KG1 (cell line): ENCODE data around the gene E2F1.
"Not testable (repeated sequence)": the region's sequence is repeated elsewhere in the genome, so short reads cannot be mapped to it uniquely, and the experiment has no call there.

Source experiments
- DNase-seq: peaks from one replicate; lab custom pipeline; 2025; lab: John Stamatoyannopoulos, UW

The E2F1 gene

DNA sequence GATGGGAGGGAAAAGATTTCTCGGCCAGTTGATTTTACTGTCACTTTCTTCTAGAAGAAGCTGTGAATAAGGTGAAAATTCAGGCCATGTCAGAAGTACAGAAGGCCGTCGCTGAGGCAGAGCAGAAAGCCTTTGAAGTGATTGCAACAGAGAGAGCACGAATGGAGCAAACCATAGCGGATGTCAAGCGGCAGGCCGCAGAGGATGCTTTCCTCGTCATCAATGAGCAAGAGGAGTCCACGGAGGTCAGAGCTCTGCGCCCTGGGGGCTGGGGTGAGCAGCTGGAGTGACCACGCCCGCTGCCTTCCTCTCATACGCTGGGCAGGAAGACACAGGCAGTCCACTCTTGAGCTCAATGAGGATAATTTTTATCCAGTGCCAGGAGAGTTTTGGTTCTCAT is 45.9 kb downstream of the E2F1 start:
- no peak for DNase-seq

DNA sequence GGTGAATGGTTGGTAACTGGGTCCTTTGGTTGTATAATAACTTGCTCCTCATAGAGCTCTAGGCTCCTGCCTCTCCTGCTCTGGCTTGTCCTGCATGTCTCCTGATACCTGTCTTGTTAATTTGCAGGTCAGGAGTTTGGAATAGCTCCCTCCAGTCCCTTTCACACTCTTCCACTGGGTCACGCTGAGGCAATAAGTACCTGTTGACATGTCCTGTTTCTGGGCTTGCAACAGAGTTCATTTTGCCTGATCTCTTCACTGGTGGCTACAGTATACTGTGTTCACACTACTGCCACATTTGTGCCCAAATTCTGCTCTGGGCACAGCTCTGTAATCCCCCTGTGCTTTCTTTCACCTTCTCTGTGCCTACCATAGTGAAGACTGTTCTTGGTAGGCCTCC is 49.4 kb downstream of the E2F1 start:
- DNase-seq, result no peak

DNA sequence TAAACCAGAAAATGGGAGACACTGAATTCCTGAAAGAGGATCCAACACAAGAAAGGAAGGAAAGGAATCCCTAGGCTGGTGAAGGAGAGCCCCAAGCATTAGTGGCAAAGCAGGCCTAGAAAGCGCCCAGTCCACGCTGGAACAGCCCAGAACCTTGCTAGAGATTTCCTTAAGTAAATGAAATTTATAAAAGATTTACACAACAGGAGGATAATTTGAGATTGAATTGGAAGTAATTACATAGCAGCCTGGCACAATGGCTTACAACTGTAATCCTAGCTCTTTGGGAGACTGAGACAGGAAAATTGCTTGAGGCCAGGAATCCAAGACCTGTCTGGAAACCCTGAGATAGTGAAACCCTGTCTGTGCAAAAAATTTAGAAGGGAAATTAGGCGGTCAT is 50.8 kb downstream of the E2F1 start:
- no peak for DNase-seq

DNA sequence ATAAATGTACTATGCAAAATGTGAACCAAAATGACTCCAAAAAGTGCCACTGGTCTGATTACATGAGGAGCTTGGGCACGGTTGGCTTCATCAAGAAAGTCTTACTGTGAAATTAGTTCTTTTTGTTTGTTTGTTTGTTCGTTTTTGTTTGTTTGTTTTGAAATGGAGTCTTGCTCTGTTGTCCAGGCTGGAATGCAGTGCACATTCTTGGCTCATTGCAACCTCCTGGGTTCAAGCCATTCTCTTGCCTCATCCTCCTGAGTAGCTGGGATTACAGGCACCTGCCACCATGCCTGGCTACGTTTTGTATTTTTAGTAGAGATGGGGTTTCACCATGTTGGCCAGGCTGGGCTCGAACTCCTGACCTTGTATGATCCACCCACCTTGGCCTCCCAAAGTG is 54.3 kb downstream of the E2F1 start:
- not testable (repeated sequence) for DNase-seq

DNA sequence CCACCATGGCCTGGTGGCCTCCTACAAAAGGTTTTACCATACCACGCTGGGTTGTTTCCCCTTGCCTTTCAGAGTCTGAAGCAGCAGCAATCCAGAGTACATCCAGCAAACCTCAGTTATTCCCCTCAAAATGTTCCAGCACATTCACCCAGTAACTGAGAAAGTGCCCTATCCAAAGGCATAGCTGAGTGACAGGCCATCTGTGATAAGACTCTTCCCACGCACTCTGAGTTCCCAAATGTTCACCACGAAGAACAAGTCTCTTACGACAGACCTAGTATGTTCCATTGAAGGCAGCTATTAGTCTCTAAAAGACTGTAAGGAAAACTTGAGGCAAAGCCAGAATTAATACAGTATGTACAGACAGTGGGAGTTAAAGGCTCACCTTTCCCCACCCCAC is 55.7 kb downstream of the E2F1 start:
- no peak for DNase-seq

DNA sequence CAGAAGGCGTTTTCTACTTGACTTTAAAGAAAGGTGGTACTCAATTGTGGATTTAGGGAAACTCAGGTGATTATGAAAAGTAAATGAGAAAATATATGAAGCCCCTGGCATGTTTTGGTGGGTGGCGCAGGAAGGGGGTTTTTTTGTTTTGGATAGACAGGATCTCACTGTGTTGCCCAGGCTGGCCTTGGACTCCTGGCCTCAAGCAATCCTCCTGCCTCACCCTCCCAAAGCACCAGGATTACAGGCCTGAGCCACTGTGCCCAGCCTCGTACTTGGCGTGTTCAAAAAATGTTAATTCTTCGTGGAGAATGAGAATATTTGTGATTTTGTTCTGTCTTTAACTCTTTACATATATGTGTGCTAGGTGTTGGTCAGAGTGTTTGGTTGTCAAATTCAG is 56.2 kb downstream of the E2F1 start:
- DNase-seq, result no peak

DNA sequence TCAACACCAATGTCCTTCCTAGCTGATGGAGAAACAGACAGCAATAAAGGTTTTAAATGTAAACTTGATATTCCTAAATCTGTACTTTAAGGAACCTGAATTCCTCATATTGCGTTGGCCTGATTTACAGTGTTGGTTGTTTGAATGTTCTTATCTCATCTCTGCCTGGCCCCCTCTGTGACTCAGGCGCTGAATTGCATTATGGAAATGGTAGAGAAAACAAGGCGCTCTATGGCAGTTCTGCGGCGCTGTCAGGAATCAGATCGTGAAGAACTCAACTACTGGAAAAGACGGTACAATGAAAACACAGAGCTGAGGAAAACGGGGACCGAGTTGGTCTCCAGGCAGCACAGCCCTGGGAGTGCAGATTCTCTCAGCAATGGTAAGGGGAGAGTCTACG is 56.7 kb downstream of the E2F1 start:
- DNase-seq, result no peak

DNA sequence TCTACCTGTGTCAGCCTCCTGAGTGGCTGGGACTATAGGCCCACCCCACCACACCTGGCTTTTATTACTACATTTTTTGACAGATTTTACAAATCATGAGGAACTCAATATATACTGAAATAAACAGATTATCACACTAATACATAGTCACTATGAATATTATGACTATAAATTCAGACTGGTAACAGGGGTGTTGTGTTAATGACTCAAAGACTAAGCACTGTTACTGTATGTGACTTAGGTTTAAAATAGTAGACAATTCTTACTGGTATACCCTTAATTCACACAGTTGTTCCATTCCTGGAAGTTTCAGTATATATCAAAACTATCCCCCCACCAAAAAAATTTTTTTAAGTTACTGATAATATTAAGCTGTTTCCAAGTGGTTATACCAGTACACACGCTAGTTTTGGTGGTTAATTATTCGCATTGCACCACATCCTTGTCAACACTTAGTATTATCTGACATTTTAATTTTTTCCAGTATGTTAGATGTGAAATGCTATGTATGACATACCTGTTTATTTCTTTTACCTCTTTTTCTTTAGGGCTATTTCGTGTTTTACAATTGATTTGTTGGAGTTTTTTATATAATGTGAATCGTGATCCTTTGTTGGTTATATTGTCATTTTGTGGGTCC is 58.5 kb downstream of the E2F1 start:
- DNase-seq, result no peak

DNA sequence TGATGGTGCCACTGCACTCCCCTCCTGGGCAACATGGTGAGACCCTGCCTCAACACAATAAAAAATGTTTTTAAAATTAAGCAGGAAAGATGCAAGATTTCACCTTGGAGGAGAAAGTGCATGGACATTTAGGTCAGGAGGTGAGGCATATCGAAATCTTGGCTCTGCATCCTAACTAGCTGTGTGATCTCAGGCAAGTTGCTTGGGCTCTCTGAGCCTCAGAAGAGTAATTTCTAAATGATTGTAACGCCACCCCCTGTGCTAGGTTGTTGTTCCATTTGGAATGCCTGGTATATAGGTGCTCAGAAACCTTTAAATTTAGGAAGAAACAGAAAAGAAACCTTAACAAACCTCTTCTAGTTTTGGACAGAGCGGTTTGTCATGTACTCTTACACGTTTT is 60.0 kb downstream of the E2F1 start:
- DNase-seq, result no peak
